Gastrocnemius medialis (tissue), 4 donors: Measurements from ENCODE around the gene GLCCI1. TPM values are rescaled to one million over a fixed set of nuclear protein-coding genes. Genes with fewer than 3 reads are reported as not detected.

Source experiments
- ATAC-seq, 2 donors: fragments of 150-250 bp; one replicate each; pipeline ENCODE4 v1.9.1; 2016
- DNase-seq, 2 donors: peaks; one replicate each; pipeline ENCODE4 v3.0.0-alpha.2; 2019
- H3K27ac ChIP-seq, 4 donors: fragments of 200-600 bp; sonication (generic); 1 replicate in 1 of 4; 2 replicates in 3 of 4; pipeline ENCODE4 v1.5.1; 2016 to 2018; ENCODE audit warnings: mild to moderate bottlenecking in 2 of 4, moderate library complexity in 1 of 4
- H3K27me3 ChIP-seq, 3 donors: fragments of 200-600 bp; sonication (generic) in 2 of 3; 1 replicate in 1 of 3; 2 replicates in 2 of 3; pipeline versions ENCODE4 v1.5.1 to v1.6.0; 2016 to 2019; ENCODE audit warnings: mild to moderate bottlenecking in 1 of 3, moderate library complexity in 1 of 3
- H3K36me3 ChIP-seq, 2 donors: fragments of 200-600 bp; sonication (generic) in 1 of 2; one replicate each; pipeline ENCODE4 v1.5.1; 2017 to 2018
- H3K4me1 ChIP-seq, 2 donors: fragments of 200-600 bp; sonication (generic) in 1 of 2; one replicate each; pipeline ENCODE4 v1.5.1; 2016 to 2017; ENCODE audit warnings: mild to moderate bottlenecking in 2 of 2
- H3K4me3 ChIP-seq, 4 donors: fragments of 200-600 bp; sonication (generic) in 3 of 4; 1 replicate in 1 of 4; 2 replicates in 3 of 4; pipeline ENCODE4 v1.5.1; 2016 to 2019; ENCODE audit warnings: mild to moderate bottlenecking in 2 of 4
- H3K9me3 ChIP-seq, 3 donors: fragments of 200-600 bp; sonication (generic) in 2 of 3; 1 replicate in 1 of 3; 2 replicates in 2 of 3; pipeline ENCODE4 v1.5.1; 2016 to 2019
- POLR2A ChIP-seq, 2 donors: fragments of 450-650 bp; IDR thresholded peaks; one replicate each; pipeline ENCODE4 v1.6.1; 2017; ENCODE audit warnings: antibody characterized with exemption in 2 of 2, mild to moderate bottlenecking in 2 of 2, moderate library complexity in 2 of 2
- in situ Hi-C, 4 donors: fragments of 200-750 bp; cut with MboI; loops; one replicate each; pipeline versions ENCODE4 v1.15.0 to v1.8.0; 2017; ENCODE audit warnings: low sequenced_read_pairs in 4 of 4
- intact Hi-C: fragments of 100-400 bp; cut with DNase I; formaldehyde crosslinking; loops from one replicate; pipeline ENCODE4 v1.15.1; 2023; ENCODE audit warnings: low total_unique reads
- total RNA-seq, 4 donors: library from RNA; depleted of rRNA; stranded (reverse); fragments of >200 nt; gene quantifications; one replicate each; pipeline versions ENCODE4 v1.1.0 to v1.2.3, GENCODE V29; 2016
- TF ChIP-seq, protein P1 (sequence below), 5 experiments: fragments of 450-650 bp in 3 of 5; fragments of 200-600 bp in 2 of 5; sonication (generic) in 2 of 5; IDR thresholded peaks in 4 of 5; conservative IDR thresholded peaks in 1 of 5; 1 replicate in 4 of 5; 2 replicates in 1 of 5; pipeline ENCODE4 v1.5.1; 2016 to 2019; ENCODE audit warnings: antibody characterized with exemption in 5 of 5, mild to moderate bottlenecking in 3 of 5, moderate library complexity in 3 of 5

Gene GLCCI1
- total RNA-seq, 4 donors from 2014 or later, result 1.2 to 6.1 (median 2.6) TPM

DNA sequence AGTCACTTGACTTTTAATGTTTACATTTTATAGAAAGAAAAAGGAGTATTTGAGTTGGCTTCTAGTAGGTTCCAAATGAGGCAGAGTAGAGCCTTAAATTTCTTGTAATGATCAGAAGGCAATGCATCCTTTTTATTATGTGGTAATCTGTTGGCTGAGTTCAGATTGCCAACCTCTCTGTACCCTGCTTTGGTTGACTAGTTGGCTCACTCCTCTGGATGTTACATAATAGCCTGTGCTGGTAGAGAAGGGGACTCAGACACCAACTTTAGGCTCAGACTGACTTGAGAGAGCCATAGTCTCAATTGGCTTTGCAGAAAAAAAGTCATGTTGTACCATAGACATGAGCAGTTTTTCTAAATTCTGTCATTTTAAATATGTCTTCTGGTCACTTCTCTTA lies 46.8 kb upstream of the GLCCI1 start:
- TF ChIP-seq POLR2A (IDR thresholded peaks at IDR 0.05), result no peak
- TF ChIP-seq, protein P1, sequence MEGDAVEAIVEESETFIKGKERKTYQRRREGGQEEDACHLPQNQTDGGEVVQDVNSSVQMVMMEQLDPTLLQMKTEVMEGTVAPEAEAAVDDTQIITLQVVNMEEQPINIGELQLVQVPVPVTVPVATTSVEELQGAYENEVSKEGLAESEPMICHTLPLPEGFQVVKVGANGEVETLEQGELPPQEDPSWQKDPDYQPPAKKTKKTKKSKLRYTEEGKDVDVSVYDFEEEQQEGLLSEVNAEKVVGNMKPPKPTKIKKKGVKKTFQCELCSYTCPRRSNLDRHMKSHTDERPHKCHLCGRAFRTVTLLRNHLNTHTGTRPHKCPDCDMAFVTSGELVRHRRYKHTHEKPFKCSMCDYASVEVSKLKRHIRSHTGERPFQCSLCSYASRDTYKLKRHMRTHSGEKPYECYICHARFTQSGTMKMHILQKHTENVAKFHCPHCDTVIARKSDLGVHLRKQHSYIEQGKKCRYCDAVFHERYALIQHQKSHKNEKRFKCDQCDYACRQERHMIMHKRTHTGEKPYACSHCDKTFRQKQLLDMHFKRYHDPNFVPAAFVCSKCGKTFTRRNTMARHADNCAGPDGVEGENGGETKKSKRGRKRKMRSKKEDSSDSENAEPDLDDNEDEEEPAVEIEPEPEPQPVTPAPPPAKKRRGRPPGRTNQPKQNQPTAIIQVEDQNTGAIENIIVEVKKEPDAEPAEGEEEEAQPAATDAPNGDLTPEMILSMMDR (IDR thresholded peaks at IDR 0.05 in 4 of 5, conservative IDR thresholded peaks at IDR 0.05 in 1 of 5), result no peak
- ATAC-seq, result no peak
- H3K27ac ChIP-seq, result no peak overlapping the region
- no peaks in the 10 kb centered on the region for H3K36me3 ChIP-seq
- no peak for DNase-seq
- no peaks in the 10 kb centered on the region for H3K4me1 ChIP-seq
- intact Hi-C loops, result no loop called here
- H3K27me3 ChIP-seq, result no peaks in the 10 kb centered on the region
- in situ Hi-C loops, result no loop called here
- H3K9me3 ChIP-seq, result no peaks in the 10 kb centered on the region
- H3K4me3 ChIP-seq, result no peak overlapping the region

DNA sequence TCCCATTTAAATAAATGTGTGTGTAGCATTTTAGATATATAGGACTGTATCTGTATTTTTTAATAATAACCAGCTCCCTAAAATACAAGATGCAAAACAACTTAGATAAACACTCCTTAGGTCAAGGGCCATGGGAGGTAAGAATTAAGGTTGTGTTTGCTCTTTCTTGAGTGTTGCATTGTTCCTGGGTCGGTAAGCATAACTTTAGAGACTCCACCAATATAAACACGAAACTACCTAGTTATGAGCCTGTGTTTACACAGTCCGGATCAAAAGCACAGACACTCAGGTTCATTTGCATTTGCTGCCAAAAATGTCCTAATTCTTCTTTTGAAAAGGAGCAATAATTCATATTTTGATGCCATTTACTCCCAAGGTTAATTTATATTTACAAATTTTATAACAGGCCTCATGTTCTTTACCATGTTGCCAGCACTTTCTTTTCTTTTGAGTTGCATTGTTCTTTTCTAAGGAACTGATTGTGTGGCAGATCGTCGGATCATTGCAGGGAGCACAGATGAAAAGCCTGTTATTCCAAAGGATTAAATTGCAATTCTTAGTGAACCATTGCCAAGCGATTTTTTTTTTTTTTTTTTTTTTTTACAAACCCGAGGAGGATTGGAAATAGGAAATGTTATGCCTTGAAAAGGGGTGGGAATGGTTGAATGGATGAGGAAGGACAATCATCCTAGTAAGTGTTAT lies 45.8 kb upstream of the GLCCI1 start:
- intact Hi-C loops, result no loop called here
- TF ChIP-seq, protein P1 (IDR thresholded peaks at IDR 0.05 in 4 of 5, conservative IDR thresholded peaks at IDR 0.05 in 1 of 5), result no peak
- no peak for TF ChIP-seq POLR2A (IDR thresholded peaks at IDR 0.05)
- in situ Hi-C loops, result no loop called here

DNA sequence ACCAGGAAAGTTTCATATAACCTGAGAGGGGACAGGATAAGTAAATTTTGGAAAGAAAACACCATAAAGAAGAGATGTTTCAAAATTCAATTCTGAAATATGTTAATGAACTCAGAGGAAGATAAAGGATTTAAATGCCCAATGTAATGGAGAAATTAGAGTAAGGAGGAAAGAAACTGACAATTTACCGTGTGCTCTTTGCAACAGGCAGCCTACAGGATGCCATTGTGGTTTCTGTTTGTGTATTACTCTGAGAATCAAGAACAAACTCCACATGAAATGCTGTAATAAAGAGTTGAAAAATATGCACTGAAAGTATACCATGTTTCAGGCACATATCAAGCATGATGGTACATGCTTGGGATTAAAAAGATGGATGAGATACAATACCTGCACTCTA lies 44.8 kb upstream of the GLCCI1 start:
- in situ Hi-C loops (no loop called here), intact Hi-C loops (no loop called here)

More for the DNA sequence above, 45.8 kb upstream of the GLCCI1 start:
- Histone ChIP-seq H3K4me1 (no peaks in the 10 kb centered on the region), H3K27ac (no peak overlapping the region), H3K27me3 (no peaks in the 10 kb centered on the region), H3K36me3 (no peaks in the 10 kb centered on the region), H3K9me3 (no peaks in the 10 kb centered on the region), H3K4me3 (no peak overlapping the region)
- ATAC-seq (no peak), DNase-seq (no peak)

DNA sequence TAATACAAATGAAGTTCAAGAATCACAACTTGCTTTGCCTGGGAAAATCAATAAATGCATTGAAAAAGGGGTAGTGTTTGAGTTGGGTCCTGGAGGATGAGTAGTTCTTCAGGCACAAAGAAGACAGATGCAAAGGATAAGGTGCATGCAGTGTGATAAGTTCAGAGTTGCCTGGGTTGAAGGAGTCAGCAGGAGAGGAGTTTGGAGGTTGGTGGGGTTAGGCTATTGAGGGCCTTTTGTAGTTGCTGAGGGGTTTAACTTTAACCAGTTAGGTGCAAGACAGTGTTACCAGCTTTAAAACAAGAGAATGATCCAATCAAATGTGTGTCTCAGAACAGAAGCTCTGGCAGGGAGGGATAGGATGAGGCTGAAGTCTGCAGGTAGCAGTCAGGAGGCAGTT lies 44.3 kb upstream of the GLCCI1 start:
- no peaks in the 10 kb centered on the region for H3K4me1 ChIP-seq
- no peak for TF ChIP-seq POLR2A (IDR thresholded peaks at IDR 0.05)
- intact Hi-C loops, result no loop called here
- in situ Hi-C loops, result no loop called here
- DNase-seq (no peak), ATAC-seq (no peak)
- H3K36me3 ChIP-seq, result no peaks in the 10 kb centered on the region
- H3K27me3 ChIP-seq, result no peaks in the 10 kb centered on the region
- H3K4me3 ChIP-seq, result no peak overlapping the region
- H3K9me3 ChIP-seq, result no peaks in the 10 kb centered on the region
- H3K27ac ChIP-seq, result no peak overlapping the region

More for the DNA sequence above, 44.8 kb upstream of the GLCCI1 start:
- Histone ChIP-seq H3K27ac (no peak overlapping the region), H3K9me3 (no peaks in the 10 kb centered on the region), H3K27me3 (no peaks in the 10 kb centered on the region), H3K36me3 (no peaks in the 10 kb centered on the region), H3K4me3 (no peak overlapping the region), H3K4me1 (no peaks in the 10 kb centered on the region)
- TF ChIP-seq POLR2A (IDR thresholded peaks at IDR 0.05), result no peak
- TF ChIP-seq, protein P1 (IDR thresholded peaks at IDR 0.05 in 4 of 5, conservative IDR thresholded peaks at IDR 0.05 in 1 of 5), result no peak
- ATAC-seq, result no peak
- no peak for DNase-seq

DNA sequence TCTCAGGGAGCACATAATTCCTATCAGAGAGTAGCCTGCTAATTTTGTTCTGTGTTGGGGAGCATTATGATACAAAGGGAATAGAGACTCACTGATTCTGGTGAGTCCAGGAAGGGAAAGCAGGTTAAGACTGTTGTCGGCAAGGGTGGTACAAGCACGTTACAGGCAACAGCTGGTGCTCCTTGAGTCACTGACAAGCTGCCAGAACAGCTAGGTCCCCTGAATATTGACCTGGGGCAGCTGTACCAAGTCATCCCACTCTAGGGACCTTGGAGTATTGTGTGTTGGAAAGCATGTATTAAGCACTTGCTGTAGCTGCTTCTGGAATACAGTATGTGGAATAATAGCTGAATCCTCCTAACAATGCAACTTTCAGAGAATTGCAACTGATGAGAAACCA lies 37.0 kb upstream of the GLCCI1 start:
- intact Hi-C loops, result no loop called here
- TF ChIP-seq, protein P1 (IDR thresholded peaks at IDR 0.05 in 4 of 5, conservative IDR thresholded peaks at IDR 0.05 in 1 of 5), result no peak
- TF ChIP-seq POLR2A (IDR thresholded peaks at IDR 0.05), result no peak
- Histone ChIP-seq H3K4me1 (no peaks in the 10 kb centered on the region), H3K36me3 (no peaks in the 10 kb centered on the region), H3K9me3 (no peaks in the 10 kb centered on the region), H3K27me3 (no peaks in the 10 kb centered on the region), H3K4me3 (no peak overlapping the region), H3K27ac (no peak overlapping the region)
- in situ Hi-C loops, result no loop called here
- no peak for DNase-seq
- ATAC-seq, result no peak
